ENCODE measurements around the gene EAPP.

GRCh38 chr14:34496007-34496678 lies 43.4 kb downstream of the EAPP start:
- TF ChIP-seq CTCF (IDR thresholded peaks at IDR 0.05) (no peak), POLR2A (IDR thresholded peaks at IDR 0.05) (no peak)
